Right ventricle myocardium superior (tissue), 1 donor: ENCODE results near the gene DNAJC16. TPM values are rescaled to one million over a fixed set of nuclear protein-coding genes. Genes with fewer than 3 reads are reported as not detected.
"Not testable (repeated sequence)": the region's sequence is repeated elsewhere in the genome, so short reads cannot be mapped to it uniquely, and the experiment has no call there.

ENCODE experiments used
- ATAC-seq: fragments of 200-7000 bp; cut with Tn5 transposase; one replicate; pipeline ENCODE4 v1.9.1; 2020; ENCODE audit warnings: mild to moderate bottlenecking; ENCODE audit not compliant: poor library complexity
- DNase-seq: peaks from one replicate; pipeline ENCODE4 v3.0.0-alpha.2; 2020
- intact Hi-C: fragments of 100-400 bp; cut with DNase I; formaldehyde crosslinking; loops from one replicate; pipeline ENCODE4 v1.11.2; 2022
- total RNA-seq: library from RNA; stranded (reverse); fragmentation: NEBNext Ultra II Directional; extraction: Animal tissue kit (Norgen Biotek cat#: 25700); gene quantifications from one replicate; pipeline ENCODE4 v1.2.1, GENCODE V29; 2021
- donor health status: DM: no; HTN: yes; CAD: no; lungs with severe emphysema.

Gene DNAJC16
- total RNA-seq, 1 donor from 2014 or later = 16.6 TPM

- intact Hi-C loops = no loop called here
- ATAC-seq = no peak
- no peak for DNase-seq
Measured at GRCh38 chr1:15570861-15571260, 44.2 kb downstream of the DNAJC16 start.

GRCh38 chr1:15571266-15571665, 44.6 kb downstream of the DNAJC16 start:
- DNase-seq = no peak
- intact Hi-C loops = no loop called here
- no peak for ATAC-seq

GRCh38 chr1:15573477-15573876, 46.8 kb downstream of the DNAJC16 start:
- no peak for DNase-seq
- ATAC-seq = no peak

DNA sequence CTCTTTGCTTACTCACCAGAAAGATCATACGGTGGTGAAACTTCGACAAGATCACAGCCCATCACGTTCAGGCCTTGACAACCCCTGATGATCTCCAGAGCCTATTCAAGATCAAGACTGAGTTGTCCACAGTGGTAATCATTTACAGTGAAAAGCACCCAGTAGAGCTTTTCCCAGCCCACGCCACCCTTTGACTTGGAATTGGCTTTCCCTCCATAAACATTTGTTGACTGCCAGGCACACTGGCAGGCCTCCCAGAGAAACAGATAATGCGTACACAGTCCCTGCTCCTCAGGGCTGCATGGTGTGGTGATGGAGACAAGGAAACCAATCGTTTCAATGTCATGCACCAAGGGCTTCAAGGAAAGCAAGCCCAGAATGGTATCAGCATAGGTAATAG, 48.1 kb downstream of the DNAJC16 start:
- ATAC-seq = peak; percentile 71
- intact Hi-C loops = no loop called here
- DNase-seq = no peak

More at GRCh38 chr1:15573477-15573876, 46.8 kb downstream of the DNAJC16 start:
- intact Hi-C loops = no loop called here

DNA sequence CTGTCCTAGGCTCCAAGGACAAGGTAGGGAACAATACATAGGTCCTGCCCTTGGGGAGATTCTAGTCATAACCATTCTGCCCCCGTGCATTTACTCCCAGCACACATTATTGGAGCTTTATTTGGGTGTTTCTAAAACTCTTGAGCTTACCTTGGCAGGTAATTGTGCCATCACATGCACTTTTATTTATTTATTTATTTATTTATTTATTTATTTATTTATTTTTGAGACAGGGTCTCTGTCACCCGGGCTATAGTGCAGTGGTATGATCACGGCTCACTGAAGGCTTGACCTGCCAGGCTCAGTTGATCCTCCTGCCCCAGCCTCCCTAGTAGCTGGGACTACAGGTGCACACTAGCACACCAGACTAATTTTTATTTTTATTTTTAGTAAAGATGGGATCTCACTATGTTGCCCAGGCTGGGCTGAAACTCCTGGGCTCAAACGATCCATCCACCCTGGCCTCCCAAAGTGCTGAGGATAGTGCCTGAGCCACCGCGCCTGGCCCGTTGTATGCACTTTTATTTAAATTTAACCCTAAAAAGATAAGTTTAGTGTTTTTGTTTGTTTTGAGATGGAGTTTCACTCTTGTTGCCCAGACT, 49.0 kb downstream of the DNAJC16 start:
- ATAC-seq (no peak), DNase-seq (no peak)
- intact Hi-C loops = no loop called here

GRCh38 chr1:15577691-15578090, 51.0 kb downstream of the DNAJC16 start:
- ATAC-seq (no peak), DNase-seq (no peak)
- intact Hi-C loops = no loop called here

DNA sequence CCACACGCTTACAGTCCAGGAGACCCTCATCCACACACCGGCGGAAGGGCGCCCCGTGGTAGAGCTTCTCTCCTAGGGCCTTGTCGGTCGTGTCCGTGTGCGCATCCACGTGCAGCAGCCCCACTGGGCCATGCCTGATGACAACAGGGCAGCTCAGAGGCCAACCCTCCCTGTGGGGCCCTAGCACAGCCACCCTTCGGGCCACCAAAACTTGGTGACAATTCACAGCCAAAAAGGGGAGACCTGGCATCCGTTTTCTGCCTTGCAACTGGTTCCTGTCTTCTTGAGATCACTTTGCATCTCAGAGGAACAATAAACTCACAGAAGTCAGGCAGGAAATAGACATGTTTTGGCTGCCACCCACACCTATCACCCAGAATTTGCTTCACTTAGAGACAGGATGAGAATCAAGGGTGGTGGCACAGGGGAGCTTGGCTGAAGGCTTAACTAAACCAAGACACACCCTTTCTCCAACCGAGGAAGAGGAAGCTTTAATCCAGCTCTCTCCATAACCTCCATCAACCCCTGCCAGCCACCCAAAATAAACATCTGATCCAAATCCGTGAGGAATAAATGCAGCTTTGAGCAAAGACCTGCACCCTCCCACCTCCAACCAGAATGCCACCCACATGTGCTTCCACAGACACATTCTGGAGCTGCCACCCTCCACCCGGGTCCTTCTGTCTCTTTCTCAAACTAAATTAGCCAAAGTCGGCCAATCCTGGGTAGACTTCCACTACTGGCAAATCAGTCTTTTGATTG, 52.5 kb downstream of the DNAJC16 start:
- DNase-seq = no peak
- intact Hi-C loops = no loop called here
- ATAC-seq = no peak

GRCh38 chr1:15579683-15580047, 53.0 kb downstream of the DNAJC16 start:
- DNase-seq (no peak), ATAC-seq (peak; percentile 36)
- intact Hi-C loops = no loop called here

DNA sequence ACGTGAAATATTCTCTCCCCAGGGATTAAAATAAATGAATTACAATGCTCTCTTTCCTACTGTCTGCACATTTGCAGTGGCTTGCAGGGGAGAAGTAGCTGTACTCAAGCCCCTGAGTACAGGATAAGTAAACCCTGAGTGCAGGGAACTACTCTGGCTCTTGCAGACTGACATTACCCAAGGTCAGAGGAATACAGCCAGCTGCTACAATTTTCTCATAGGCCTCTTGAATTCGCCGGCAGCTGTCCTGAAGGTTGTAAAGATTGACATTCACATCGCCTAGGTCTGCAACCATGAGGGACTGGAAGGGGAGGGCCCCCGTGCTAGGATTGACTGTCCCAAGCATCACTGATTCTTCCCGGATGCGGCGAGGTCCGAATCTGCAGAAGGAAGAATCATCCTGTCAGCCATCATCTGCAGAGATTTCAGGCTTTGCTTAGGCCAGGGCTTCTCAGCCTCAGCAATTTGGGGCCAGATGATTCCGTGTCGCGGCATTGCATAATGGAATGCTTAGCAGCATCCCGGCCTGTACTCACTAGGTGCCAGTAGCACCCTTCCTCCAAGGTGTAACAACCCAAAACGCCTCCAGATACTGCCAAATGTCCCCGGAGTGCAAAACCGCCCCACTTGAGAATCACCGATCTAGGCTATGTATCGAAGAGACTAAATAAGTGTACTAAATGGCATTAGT, 56.5 kb downstream of the DNAJC16 start:
- DNase-seq (no peak), ATAC-seq (no peak)
- intact Hi-C loops = no loop called here

- intact Hi-C loops = no loop called here
- peak; percentile 63 for ATAC-seq
- peak; percentile 50 for DNase-seq
Measured at GRCh38 chr1:15584489-15585363, 58.1 kb downstream of the DNAJC16 start, which contains the start of gene AGMAT. AGMAT (minus strand) TSS chr1:15585051; CDS start chr1:15584967, 84 bp downstream.

GRCh38 chr1:15592285-15592684, 65.6 kb downstream of the DNAJC16 start:
- intact Hi-C loops = no loop called here
- ATAC-seq (no peak), DNase-seq (no peak)

GRCh38 chr1:15595809-15596617, 69.4 kb downstream of the DNAJC16 start:
- intact Hi-C loops = loop anchor here (5.0 kb wide), 1 partner anchor 146 kb away; the partner anchor contains the start of gene TMEM82
- ATAC-seq (no peak), DNase-seq (no peak)

GRCh38 chr1:15598436-15598835, 71.8 kb downstream of the DNAJC16 start:
- intact Hi-C loops = loop anchor here (5.0 kb wide), 1 partner anchor 144 kb away; the partner anchor contains the start of gene TMEM82
- ATAC-seq (no peak), DNase-seq (no peak)

- intact Hi-C loops = no loop called here
- DNase-seq (peak; percentile 99), ATAC-seq (peak; percentile 98)
Measured at GRCh38 chr1:15603050-15603965, 76.7 kb downstream of the DNAJC16 start.

GRCh38 chr1:15603966-15604282, 77.3 kb downstream of the DNAJC16 start:
- ATAC-seq, intact Hi-C loops, DNase-seq: not testable (repeated sequence)

GRCh38 chr1:15604400-15604799, 77.8 kb downstream of the DNAJC16 start:
- intact Hi-C loops, ATAC-seq: not testable (repeated sequence)
- DNase-seq = peak; percentile 44
